ENCODE data around the gene ATP6V0C. TPM values are rescaled to one million over a fixed set of nuclear protein-coding genes. Genes with fewer than 3 reads are reported as not detected.

Gene ATP6V0C
- total RNA-seq, 1 experiment from 2014 or later: 176 TPM

DNA sequence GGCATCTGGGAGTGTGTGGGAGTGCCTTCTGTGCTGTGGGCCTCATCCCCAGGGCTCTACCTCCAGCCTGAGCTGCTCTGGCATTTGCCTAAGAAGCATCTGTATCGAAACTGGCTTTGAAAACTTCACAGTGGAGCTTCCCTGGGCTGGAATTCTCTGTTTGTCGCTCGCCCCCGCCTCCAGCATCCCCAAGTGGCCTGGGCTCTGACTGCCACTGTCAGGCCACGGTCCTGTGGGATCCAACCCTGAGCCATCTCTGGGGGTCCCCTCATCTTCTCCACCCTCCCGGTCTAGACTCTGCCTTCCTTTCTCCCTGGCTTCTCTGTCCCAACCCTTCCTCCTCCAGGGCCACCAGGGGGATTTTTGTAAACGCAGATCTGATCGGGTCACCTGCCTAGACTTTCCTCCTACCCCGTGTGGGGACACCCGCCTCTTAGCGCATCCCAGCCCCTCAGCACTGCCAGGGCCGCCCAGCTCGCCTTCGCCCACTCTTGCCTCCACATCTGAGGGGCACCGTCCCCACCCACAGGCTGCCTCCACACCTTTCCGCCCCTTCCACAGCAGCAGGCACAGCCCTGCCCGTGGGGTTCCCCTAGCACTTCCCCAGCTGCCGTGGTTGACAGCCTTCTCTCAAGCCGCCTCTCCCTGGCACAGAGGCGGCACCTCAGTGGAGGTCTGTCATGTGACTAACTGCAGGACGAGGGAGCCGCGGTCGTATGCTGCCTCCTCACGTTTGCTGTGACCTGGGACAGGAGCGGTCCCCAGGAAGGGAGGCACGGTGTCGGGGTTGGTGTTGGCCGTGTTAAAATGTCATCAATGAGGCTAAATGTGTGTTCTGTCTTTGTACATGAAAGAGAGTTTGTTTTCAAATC, 26.9 kb upstream of the ATP6V0C start:
- no peak for DNase-seq
- H3K27ac ChIP-seq (ENCODE audit: insufficient read length, low read depth, low read length): no peak overlapping the region
- peak overlapping the region; percentile 64 to 80 (median 71); a peak in 6 of 7 replicates for H3K27ac Mint-ChIP-seq

More for the DNA sequence above, 26.9 kb upstream of the ATP6V0C start:
- H2BK15ac ChIP-seq (ENCODE audit: low read depth, low read length): no peak overlapping the region
- Mint-ChIP-seq H3K4me3 (no peak overlapping the region), H3K4me1 (peaks cover 11 to 15% of the 10 kb centered on the region in 2 experiments), H3K9me3 (no peaks in the 10 kb centered on the region), H3K27me3 (ENCODE audit: low read depth) (no peaks in the 10 kb centered on the region), H3K36me3 (ENCODE audit: insufficient read depth in 1 of 3, low read depth in 3 of 3) (no peaks in the 10 kb centered on the region)
- H3K18ac ChIP-seq (ENCODE audit: insufficient read length, low read depth, low read length): no peak overlapping the region
- H3K4me2 ChIP-seq (ENCODE audit: insufficient read depth, insufficient read length, low read length): no peak overlapping the region
- H2AK5ac ChIP-seq (ENCODE audit: insufficient read length, low read length): no peak overlapping the region
- H4K91ac ChIP-seq (ENCODE audit: insufficient read length, low read depth, low read length): no peak overlapping the region
- no peak overlapping the region for H4K8ac ChIP-seq (replicated peaks; ENCODE audit: insufficient read length, low read depth, low read length)
- H3K23me2 ChIP-seq (ENCODE audit: insufficient read length, low read depth, low read length, poor library complexity, severe bottlenecking): no peaks in the 10 kb centered on the region
- no peaks in the 10 kb centered on the region for H3K9me3 ChIP-seq (ENCODE audit: control insufficient read depth, low read depth, low read length)
- H3K79me1 ChIP-seq (ENCODE audit: insufficient read depth, low read depth, low read length, poor library complexity, severe bottlenecking): no peaks in the 10 kb centered on the region
- H3K9ac ChIP-seq (ENCODE audit: extremely low read depth, insufficient read length, low read length): no peak overlapping the region
- no peak overlapping the region for H2BK5ac ChIP-seq (ENCODE audit: insufficient read length, low read length)
- no peak overlapping the region for H3K56ac ChIP-seq (ENCODE audit: insufficient read length, low read depth, low read length)
- no peak overlapping the region for H3K14ac ChIP-seq (ENCODE audit: insufficient read depth, low read length)
- no peak overlapping the region for H2BK12ac ChIP-seq (ENCODE audit: insufficient read length, low read depth, low read length)
- no peaks in the 10 kb centered on the region for H3K4me1 ChIP-seq (ENCODE audit: insufficient read depth, low read length)
- H2AFZ ChIP-seq (ENCODE audit: low read length): no peak overlapping the region
- no CpG with 5 or more reads among the region's 29 CpGs for WGBS (ENCODE audit: extremely low coverage, insufficient read length, low lambda C conversion rate)
- no peak overlapping the region for H2BK20ac ChIP-seq (ENCODE audit: low read depth, low read length, poor library complexity, severe bottlenecking)
- H3K79me2 ChIP-seq (ENCODE audit: insufficient read depth, low read length): no peaks in the 10 kb centered on the region; the same call in 1 of the 2 replicates
- no peak overlapping the region for H3T11ph ChIP-seq (ENCODE audit: low read length)
- peaks cover 2% of the 10 kb centered on the region for H4K20me1 ChIP-seq (ENCODE audit: control insufficient read depth, insufficient read depth, insufficient read length)
- no peak overlapping the region for H3K4ac ChIP-seq (ENCODE audit: low read depth, low read length)
- H2BK120ac ChIP-seq (ENCODE audit: low read depth, low read length, poor library complexity, severe bottlenecking): no peak overlapping the region
- no peak overlapping the region for H3K23ac ChIP-seq (ENCODE audit: insufficient read length, low read depth, low read length)
- H3K27me3 ChIP-seq (ENCODE audit: insufficient read depth, low read length): no peaks in the 10 kb centered on the region
- no peak overlapping the region for H4K5ac ChIP-seq (ENCODE audit: insufficient read length, low read depth, low read length)
- no peak for TF ChIP-seq CTCF (conservative IDR thresholded peaks at IDR 0.05)
